Gastroesophageal sphincter (tissue), 4 donors: ENCODE results near the gene DPF3. TPM values are rescaled to one million over a fixed set of nuclear protein-coding genes. Genes with fewer than 3 reads are reported as not detected.

Experiments
- ATAC-seq: fragments of 150-250 bp; one replicate; pipeline ENCODE4 v1.9.1; 2016; ENCODE audit warnings: mild to moderate bottlenecking, moderate library complexity
- H3K27ac ChIP-seq, 4 donors: fragments of 200-600 bp; sonication (generic) in 3 of 4; 1 replicate in 3 of 4; 2 replicates in 1 of 4; pipeline ENCODE4 v1.5.1; 2016 to 2019
- H3K27me3 ChIP-seq: fragments of 200-600 bp; sonication (generic); one replicate; pipeline ENCODE4 v1.5.1; 2019
- H3K36me3 ChIP-seq, 2 donors: fragments of 200-600 bp; sonication (generic); one replicate each; pipeline ENCODE4 v1.5.1; 2019; ENCODE audit warnings: control low read depth in 1 of 2
- H3K4me1 ChIP-seq, 3 donors: fragments of 200-600 bp; sonication (generic); 1 replicate in 2 of 3; 2 replicates in 1 of 3; pipeline ENCODE4 v1.5.1; 2016 to 2019; ENCODE audit warnings: control low read depth in 2 of 3
- H3K4me3 ChIP-seq, 2 donors: fragments of 200-600 bp; sonication (generic); one replicate each; pipeline ENCODE4 v1.5.1; 2019; ENCODE audit warnings: mild to moderate bottlenecking in 1 of 2, moderate library complexity in 1 of 2
- H3K9me3 ChIP-seq, 3 donors: fragments of 200-600 bp; sonication (generic); one replicate each; pipeline ENCODE4 v1.5.1; 2017 to 2019; ENCODE audit warnings: control low read depth in 2 of 3
- CTCF ChIP-seq, 4 experiments: fragments of 200-600 bp in 2 of 4; fragments of 450-650 bp in 2 of 4; sonication (generic) in 1 of 4; IDR thresholded peaks; one replicate each; pipeline ENCODE4 v1.5.1; 2017 to 2019; ENCODE audit warnings: antibody characterized with exemption in 4 of 4, mild to moderate bottlenecking in 2 of 4, moderate library complexity in 2 of 4
- EP300 ChIP-seq: sonication (generic); formaldehyde crosslinking; IDR thresholded peaks from one replicate; pipeline ENCODE4 v1.6.1; 2017; ENCODE audit warnings: antibody characterized with exemption, mild to moderate bottlenecking
- POLR2A ChIP-seq, 2 donors: fragments of 450-650 bp; IDR thresholded peaks; one replicate each; pipeline ENCODE4 v1.6.1; 2017; ENCODE audit warnings: antibody characterized with exemption in 2 of 2, mild to moderate bottlenecking in 2 of 2, moderate library complexity in 1 of 2
- POLR2AphosphoS5 ChIP-seq: sonication (generic); formaldehyde crosslinking; IDR thresholded peaks from one replicate; pipeline ENCODE4 v1.6.1; 2017; ENCODE audit warnings: antibody characterized with exemption
- WGBS, 2 donors: methylation state at CpG; one replicate each; pipeline ENCODE4 v1.1.5; 2018; ENCODE audit warnings: low coverage in 1 of 2; 5-methylcytosine and 5-hydroxymethylcytosine counted together
- total RNA-seq, 4 donors: library from RNA; depleted of rRNA; stranded (reverse); fragments of >200 nt; gene quantifications; one replicate each; pipeline ENCODE4 v1.1.0, GENCODE V29; 2016

The DPF3 gene
- total RNA-seq, 4 donors from 2014 or later = 0.13 to 4.4 (median 2.1) TPM

DNA sequence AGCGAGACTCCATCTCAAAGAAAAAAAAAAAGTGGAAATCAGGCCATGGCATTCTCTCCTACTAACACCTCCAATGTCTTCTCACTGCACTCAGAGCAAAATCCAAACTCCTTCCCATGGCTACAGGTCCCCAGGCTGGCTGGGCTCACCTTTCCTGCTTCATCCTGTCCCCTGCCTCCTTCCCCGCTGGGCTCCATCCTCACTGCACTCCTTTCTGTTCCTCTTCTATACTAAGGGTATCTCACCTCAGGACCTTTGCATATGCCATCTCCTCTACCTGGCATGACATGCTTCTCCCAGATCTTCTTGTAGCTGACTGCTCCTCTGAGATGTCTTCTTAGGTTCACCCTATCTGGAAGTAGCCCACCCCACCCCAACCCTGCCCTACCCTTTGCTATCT, 111.1 kb downstream of the DPF3 start:
- no peaks in the 10 kb centered on the region for H3K27me3 ChIP-seq
- no peaks in the 10 kb centered on the region for H3K36me3 ChIP-seq
- peaks cover 0 to 17% (median 0%) of the 10 kb centered on the region in 3 donors for H3K4me1 ChIP-seq
- no peak overlapping the region for H3K4me3 ChIP-seq
- H3K9me3 ChIP-seq = no peaks in the 10 kb centered on the region
- 85 to 100% methylated on average over 1 to 2 of the region's 2 CpGs for WGBS, 2 donors
- no peak for TF ChIP-seq CTCF (IDR thresholded peaks at IDR 0.05)
- no peak for TF ChIP-seq POLR2AphosphoS5
- TF ChIP-seq EP300 = no peak
- no peak for TF ChIP-seq POLR2A (IDR thresholded peaks at IDR 0.05)
- no peak for ATAC-seq
- H3K27ac ChIP-seq = no peak overlapping the region

DNA sequence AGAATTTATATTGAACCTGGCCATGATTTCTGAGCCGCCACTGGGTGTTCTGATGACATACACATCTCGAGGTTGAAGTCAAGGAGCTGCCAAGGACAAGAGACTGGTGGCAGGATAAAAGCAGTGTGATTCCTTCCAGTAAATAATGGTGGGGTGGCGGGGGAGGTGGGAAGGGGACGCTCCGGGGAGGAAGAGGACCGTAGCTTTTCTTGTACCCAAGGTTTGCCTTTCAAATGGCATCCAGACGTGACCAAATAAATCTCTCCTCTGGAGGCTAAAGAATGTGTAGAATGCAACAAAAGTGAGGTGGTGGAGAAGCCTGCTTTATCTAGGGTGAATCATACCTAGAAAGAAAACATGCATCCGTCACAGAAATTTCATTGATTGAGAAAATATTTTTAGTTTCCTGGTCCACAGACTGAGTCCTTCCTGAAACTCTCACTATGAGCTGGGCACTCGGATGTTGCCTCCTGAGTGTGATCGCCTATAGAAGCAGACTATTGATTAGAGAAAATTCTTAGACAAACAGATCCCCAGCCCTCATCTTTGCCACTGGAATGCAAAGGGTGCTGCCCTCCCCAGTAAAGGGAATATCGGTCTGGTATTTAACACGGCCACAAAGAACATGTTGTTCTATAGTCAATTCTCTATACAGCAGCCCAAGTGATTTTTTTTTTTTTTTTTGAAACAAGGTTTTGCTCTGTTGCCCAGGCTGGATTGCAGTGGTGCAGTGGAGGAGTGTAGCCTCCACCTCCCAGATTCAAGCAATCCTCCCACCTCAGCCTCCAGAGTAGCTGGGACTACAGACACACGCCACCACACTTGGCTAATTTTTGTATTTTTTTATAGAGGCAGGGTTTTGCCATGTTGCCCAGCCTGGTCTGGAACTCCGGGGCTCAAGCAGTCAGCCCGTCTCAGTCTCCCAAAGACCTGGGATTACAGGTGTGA, 112.1 kb downstream of the DPF3 start:
- H3K27ac ChIP-seq = peak overlapping the region in 1 of 4 donors; percentile 19
- peaks cover 0 to 17% (median 0%) of the 10 kb centered on the region in 3 donors for H3K4me1 ChIP-seq
- no peaks in the 10 kb centered on the region for H3K36me3 ChIP-seq
- H3K9me3 ChIP-seq = no peaks in the 10 kb centered on the region
- WGBS, 2 donors = 54 to 61% methylated on average over 6 to 8 of the region's 15 CpGs
- TF ChIP-seq POLR2AphosphoS5 (no peak), EP300 (no peak), CTCF (IDR thresholded peaks at IDR 0.05) (no peak), POLR2A (IDR thresholded peaks at IDR 0.05) (no peak)
- H3K4me3 ChIP-seq = no peak overlapping the region
- no peak for ATAC-seq
- H3K27me3 ChIP-seq = no peaks in the 10 kb centered on the region

DNA sequence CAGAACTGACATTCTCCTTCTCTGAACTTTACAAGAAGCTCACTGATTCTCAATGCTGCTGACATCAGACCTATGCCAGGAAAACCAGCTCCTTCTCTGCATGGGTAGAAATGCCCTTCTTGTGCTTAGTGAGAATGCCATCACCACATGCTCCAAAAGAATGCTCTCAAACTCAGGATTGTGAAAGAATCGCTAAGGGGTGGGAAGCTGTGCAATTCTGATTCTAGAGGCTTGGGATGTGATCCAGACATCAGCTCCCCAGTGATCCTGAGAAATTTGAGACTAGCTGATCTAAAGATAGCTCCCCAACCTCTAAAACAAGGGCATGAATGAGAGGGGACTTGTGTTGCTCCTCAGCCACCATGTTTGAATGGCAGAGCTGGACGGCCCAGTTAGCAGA, 113.2 kb downstream of the DPF3 start:
- peak overlapping the region in 1 of 4 donors; percentile 19 for H3K27ac ChIP-seq
- WGBS, 2 donors = 63% methylated on average over 2 of the region's 2 CpGs; no CpG with 5 or more reads in 1 of the 2 donors

GRCh38 chr14:72779679-72780078, 114.2 kb downstream of the DPF3 start:
- H3K27me3 ChIP-seq = no peaks in the 10 kb centered on the region
- no peak for TF ChIP-seq POLR2A (IDR thresholded peaks at IDR 0.05)
- no peak for TF ChIP-seq EP300
- TF ChIP-seq POLR2AphosphoS5 = no peak
- no peak for TF ChIP-seq CTCF (IDR thresholded peaks at IDR 0.05)
- ATAC-seq = no peak
- no peak overlapping the region for H3K4me3 ChIP-seq
- H3K4me1 ChIP-seq = peaks cover 0 to 38% (median 0%) of the 10 kb centered on the region in 3 donors
- H3K27ac ChIP-seq = no peak overlapping the region
- H3K36me3 ChIP-seq = no peaks in the 10 kb centered on the region
- WGBS, 2 donors = 100% methylated on average over 1 of the region's 2 CpGs; no CpG with 5 or more reads in 1 of the 2 donors
- no peaks in the 10 kb centered on the region for H3K9me3 ChIP-seq

More for the DNA sequence above, 113.2 kb downstream of the DPF3 start:
- no peak overlapping the region for H3K4me3 ChIP-seq
- H3K27me3 ChIP-seq = no peaks in the 10 kb centered on the region
- peaks cover 0 to 27% (median 0%) of the 10 kb centered on the region in 3 donors for H3K4me1 ChIP-seq
- no peak for ATAC-seq
- H3K9me3 ChIP-seq = no peaks in the 10 kb centered on the region
- no peak for TF ChIP-seq POLR2A (IDR thresholded peaks at IDR 0.05)
- no peak for TF ChIP-seq POLR2AphosphoS5
- TF ChIP-seq EP300 = no peak
- TF ChIP-seq CTCF (IDR thresholded peaks at IDR 0.05) = no peak
- no peaks in the 10 kb centered on the region for H3K36me3 ChIP-seq
